H1 (cell line): Measurements from ENCODE around the gene TRIM14. TPM values are rescaled to one million over a fixed set of nuclear protein-coding genes. Genes with fewer than 3 reads are reported as not detected.
A peak's percentile ranks its signal among the peaks of the same experiment; 100 is the strongest.

Experiments used
- CTCF ChIA-PET: fragments of 300-600 bp; sonication (Branson Sonifier 250); formaldehyde crosslinking; loops from one replicate; lab custom pipeline; 2021; ENCODE audit not compliant: partially characterized antibody; lab: Charles Lee
- POLR2A ChIA-PET: fragments of 300-600 bp; sonication (Branson Sonifier 250); formaldehyde crosslinking; loops from one replicate; lab custom pipeline; 2021; ENCODE audit warnings: inconsistent platforms; ENCODE audit not compliant: partially characterized antibody; lab: Charles Lee
- DNase-seq, 2 experiments: peaks; one replicate each; pipeline versions ENCODE4 v3.0.0 to v3.0.0-alpha.2; 2010 to 2022; ENCODE audit warnings: low spot score in 2 of 2, low read depth in 1 of 2, mixed read lengths in 1 of 2
- FAIRE-seq: peaks from 2 replicates; lab custom pipeline; 2011; peaks lifted over from hg19 to GRCh38; lab: Jason Lieb, UNC
- H2AFZ ChIP-seq: 2 replicates; pipeline ENCODE4 v1.8.1; 2012; ENCODE audit warnings: low read length, inconsistent platforms
- H2AK5ac ChIP-seq: 2 replicates; pipeline ENCODE4 v1.6.1; 2013; ENCODE audit warnings: low read depth, low read length
- H2BK120ac ChIP-seq: replicated peaks from 2 replicates; pipeline ENCODE3; 2013; ENCODE audit warnings: low read depth, low read length, inconsistent platforms
- H2BK12ac ChIP-seq: 2 replicates; pipeline ENCODE4 v1.6.1; 2013; ENCODE audit warnings: low read depth, low read length
- H2BK15ac ChIP-seq: 2 replicates; pipeline ENCODE4 v1.6.1; 2013; ENCODE audit warnings: low read length
- H2BK20ac ChIP-seq: 2 replicates; pipeline ENCODE4 v1.6.1; 2013; ENCODE audit warnings: low read length
- H2BK5ac ChIP-seq: 2 replicates; pipeline ENCODE4 v1.6.1; 2013; ENCODE audit warnings: low read depth, low read length
- H3K14ac ChIP-seq: 2 replicates; pipeline ENCODE4 v1.6.1; 2013; ENCODE audit warnings: inconsistent platforms; ENCODE audit not compliant: insufficient read length
- H3K18ac ChIP-seq: 2 replicates; pipeline ENCODE4 v1.6.1; 2013; ENCODE audit warnings: low read length; ENCODE audit errors: extremely low read depth
- H3K23ac ChIP-seq: 2 replicates; pipeline ENCODE4 v1.6.1; 2013; ENCODE audit warnings: inconsistent platforms; ENCODE audit not compliant: insufficient read length
- H3K23me2 ChIP-seq: 2 replicates; pipeline ENCODE4 v1.6.1; 2013; ENCODE audit warnings: low read depth, low read length
- H3K27ac ChIP-seq: 2 replicates; pipeline ENCODE4 v1.6.1; 2011; ENCODE audit warnings: low read depth, low read length, inconsistent platforms
- H3K27me3 ChIP-seq, 4 experiments: replicated peaks in 1 of 4; 1 replicate in 1 of 4; 2 replicates in 3 of 4; pipeline versions ENCODE4 v1.6.1 to v1.8.1; 2011 to 2013; ENCODE audit warnings: low read length in 3 of 4, mild to moderate bottlenecking in 3 of 4, inconsistent platforms in 2 of 4, mixed read lengths in 2 of 4, moderate library complexity in 1 of 4; ENCODE audit not compliant: control insufficient read depth in 3 of 4, insufficient read depth in 3 of 4; ENCODE audit errors: extremely low read depth in 1 of 4
- H3K36me3 ChIP-seq, 4 experiments: 2 replicates each; pipeline versions ENCODE4 v1.6.1 to v1.8.1; 2011 to 2013; ENCODE audit warnings: mild to moderate bottlenecking in 4 of 4, low read length in 3 of 4, moderate library complexity in 2 of 4, control low read depth in 1 of 4, inconsistent platforms in 1 of 4; ENCODE audit not compliant: insufficient read depth in 4 of 4, control insufficient read depth in 2 of 4
- H3K4ac ChIP-seq: replicated peaks from 2 replicates; pipeline ENCODE3; 2013; ENCODE audit warnings: low read length, low read depth, mixed read lengths, inconsistent platforms; ENCODE audit not compliant: insufficient read length
- H3K4me1 ChIP-seq, 4 experiments: replicated peaks in 1 of 4; 1 replicate in 1 of 4; 2 replicates in 3 of 4; pipeline versions ENCODE4 v1.6.1 to v1.8.1; 2011 to 2013; ENCODE audit warnings: low read length in 3 of 4, inconsistent platforms in 2 of 4, mixed read lengths in 1 of 4; ENCODE audit not compliant: insufficient read depth in 4 of 4, control insufficient read depth in 3 of 4
- H3K4me2 ChIP-seq, 2 experiments: 2 replicates each; pipeline versions ENCODE4 v1.6.1 to v1.8.1; 2011 to 2013; ENCODE audit warnings: low read depth in 2 of 2, low read length in 2 of 2, control low read depth in 1 of 2, inconsistent platforms in 1 of 2, mild to moderate bottlenecking in 1 of 2; ENCODE audit not compliant: insufficient read depth in 1 of 2
- H3K4me3 ChIP-seq, 4 experiments: fragments of 200-600, 300-600 bp in 1 of 4; sonication (generic), shearing (Covaris generic), sonication (Bioruptor Twin) in 1 of 4; 2 replicates each; pipeline versions ENCODE4 v1.5.1 to v1.8.1; 2011 to 2016; ENCODE audit warnings: low read length in 4 of 4, low read depth in 3 of 4, control low read depth in 2 of 4, inconsistent platforms in 2 of 4, mild to moderate bottlenecking in 2 of 4, mixed read lengths in 1 of 4, moderate library complexity in 1 of 4; ENCODE audit not compliant: insufficient read depth in 2 of 4; ENCODE audit errors: extremely low read depth in 1 of 4
- H3K56ac ChIP-seq: replicated peaks from 2 replicates; pipeline ENCODE3; 2013; ENCODE audit warnings: low read depth, mild to moderate bottlenecking, mixed read lengths, low read length, inconsistent platforms; ENCODE audit not compliant: insufficient read length
- H3K79me1 ChIP-seq: 2 replicates; pipeline ENCODE4 v1.6.1; 2013; ENCODE audit warnings: low read depth, low read length, control low read depth
- H3K79me2 ChIP-seq, 2 experiments: 2 replicates each; pipeline versions ENCODE4 v1.6.1 to v1.8.1; 2012 to 2013; ENCODE audit warnings: low read length in 2 of 2, mild to moderate bottlenecking in 2 of 2, inconsistent platforms in 1 of 2; ENCODE audit not compliant: insufficient read depth in 2 of 2, control insufficient read depth in 1 of 2
- H3K9ac ChIP-seq, 4 experiments: replicated peaks in 1 of 4; 1 replicate in 1 of 4; 2 replicates in 3 of 4; pipeline versions ENCODE4 v1.6.1 to v1.8.1; 2011 to 2013; ENCODE audit warnings: low read depth in 3 of 4, low read length in 3 of 4, control low read depth in 2 of 4, mild to moderate bottlenecking in 2 of 4, moderate library complexity in 2 of 4, inconsistent platforms in 1 of 4; ENCODE audit errors: extremely low read depth in 1 of 4
- H3K9me3 ChIP-seq, 2 experiments: 2 replicates each; pipeline versions ENCODE4 v1.6.1 to v1.8.1; 2012 to 2013; ENCODE audit warnings: mild to moderate bottlenecking in 2 of 2, moderate library complexity in 2 of 2, control low read depth in 1 of 2, inconsistent platforms in 1 of 2, low read depth in 1 of 2, low read length in 1 of 2, mixed read lengths in 1 of 2; ENCODE audit not compliant: insufficient read depth in 2 of 2
- H4K20me1 ChIP-seq, 2 experiments: replicated peaks in 1 of 2; 2 replicates each; pipeline versions ENCODE3 to v1.8.1; 2011 to 2013; ENCODE audit warnings: inconsistent platforms in 2 of 2, low read length in 2 of 2, mild to moderate bottlenecking in 1 of 2; ENCODE audit not compliant: insufficient read depth in 2 of 2, control insufficient read depth in 1 of 2
- H4K5ac ChIP-seq: 2 replicates; pipeline ENCODE4 v1.6.1; 2013; ENCODE audit warnings: low read length, low read depth, mixed read lengths, inconsistent platforms; ENCODE audit not compliant: insufficient read length
- H4K8ac ChIP-seq: 2 replicates; pipeline ENCODE4 v1.8.0; 2013; ENCODE audit warnings: mild to moderate bottlenecking, moderate library complexity, low read length, inconsistent platforms; ENCODE audit not compliant: insufficient read depth; ENCODE audit errors: extremely low read depth
- H4K91ac ChIP-seq: replicated peaks from 2 replicates; pipeline ENCODE3; 2013; ENCODE audit warnings: low read length, mixed read lengths, inconsistent platforms; ENCODE audit not compliant: insufficient read length
- FOSL1 ChIP-seq: IDR thresholded peaks from 2 replicates; pipeline ENCODE4 v1.6.1; 2011; ENCODE audit warnings: mild to moderate bottlenecking, low read depth, low read length, moderate library complexity; ENCODE audit not compliant: insufficient read depth
- POU5F1 ChIP-seq: IDR thresholded peaks from 2 replicates; pipeline ENCODE4 v1.6.1; 2011; ENCODE audit warnings: low read depth, mild to moderate bottlenecking, low read length, moderate library complexity
- RXRA ChIP-seq: IDR thresholded peaks from 2 replicates; pipeline ENCODE4 v1.6.1; 2011; ENCODE audit warnings: low read depth, mild to moderate bottlenecking, low read length, moderate library complexity; ENCODE audit not compliant: insufficient read depth
- SP1 ChIP-seq: IDR thresholded peaks from 2 replicates; pipeline ENCODE4 v1.6.1; 2011; ENCODE audit warnings: low read depth, low read length
- TCF12 ChIP-seq: IDR thresholded peaks from 2 replicates; pipeline ENCODE4 v1.6.1; 2011; ENCODE audit warnings: low read depth, mild to moderate bottlenecking, low read length
- WGBS, 2 experiments: shearing (Covaris generic) in 1 of 2; methylation state at CpG; one replicate each; pipeline versions ENCODE4 v1.1.6 to v1.1.7; 2013 to 2015; ENCODE audit warnings: low lambda C conversion rate in 2 of 2, mixed read lengths in 2 of 2, inconsistent platforms in 1 of 2, low coverage in 1 of 2, missing lambda C conversion rate in 1 of 2; ENCODE audit not compliant: insufficient replicate concordance in 2 of 2, insufficient coverage in 1 of 2, insufficient read length in 1 of 2; ENCODE audit errors: extremely low coverage in 1 of 2, missing lambda C conversion rate in 1 of 2; 5-methylcytosine and 5-hydroxymethylcytosine counted together
- polyA plus RNA-seq, 7 experiments: library from polyadenylated mRNA; depleted of rRNA in 3 of 7; stranded (reverse) in 5 of 7; unstranded in 2 of 7; fragments of >200 nt in 5 of 7; fragments of 200-250 nt in 2 of 7; gene quantifications; 1 replicate in 5 of 7; 2 replicates in 1 of 7; 4 replicates in 1 of 7; pipeline versions ENCODE4 v1.2.1 to v1.2.3, GENCODE V29; 2011 to 2013; ENCODE audit warnings: missing spikeins in 2 of 7, mixed read lengths in 2 of 7
- total RNA-seq: library from RNA; stranded (reverse); fragmentation: NEBNext Ultra II Directional; extraction: Animal tissue kit (Norgen Biotek cat#: 25700); gene quantifications from 2 replicates; pipeline ENCODE4 v1.2.1, GENCODE V29; 2021

Gene TRIM14
- total and polyA plus RNA-seq, 2 of the 8 experiments (the other 6 are each of a cell fraction or from before 2014, with no cell fraction given), result 9.2 to 19.4 TPM

DNA sequence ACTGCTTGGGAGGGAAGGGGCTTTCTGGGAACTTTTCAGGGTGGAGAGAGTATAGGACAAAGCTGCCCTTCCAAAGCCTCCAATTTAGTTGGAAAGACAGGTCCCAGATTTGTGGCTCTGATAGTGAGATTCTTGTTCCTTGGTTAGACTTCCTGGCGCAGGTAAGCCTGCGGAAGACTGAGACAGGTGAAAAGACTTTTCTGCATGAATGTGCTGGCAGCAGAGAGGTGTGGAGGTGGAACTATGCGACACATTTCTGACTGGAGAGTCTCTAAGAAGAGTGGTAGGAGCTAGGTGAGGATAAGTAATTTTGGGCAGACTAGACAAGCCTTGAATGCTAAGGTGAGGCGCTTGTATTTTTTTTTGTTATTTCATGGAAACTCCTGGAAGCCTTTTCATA, 32.6 kb downstream of the TRIM14 start:
- Histone ChIP-seq H3K56ac (no peak overlapping the region), H3K79me2 (no peaks in the 10 kb centered on the region), H3K23me2 (peaks cover 2% of the 10 kb centered on the region; the same call in 1 of the 2 replicates), H4K91ac (no peak overlapping the region), H3K9me3 (no peaks in the 10 kb centered on the region; a peak in 1 of 4 replicates), H3K79me1 (no peaks in the 10 kb centered on the region), H3K27ac (no peak overlapping the region), H2BK120ac (no peak overlapping the region), H2BK5ac (0 out of 2 replicates have a peak overlapping the region, but pooled peaks have one; percentile 26), H3K4me3 (no peak overlapping the region), H2BK15ac (no peak overlapping the region), H2BK12ac (no peak overlapping the region), H3K18ac (no peak overlapping the region), H3K9ac (no peak overlapping the region; a peak in 1 of 7 replicates), H3K4me1 (peaks cover 2 to 20% (median 8%) of the 10 kb centered on the region in 4 experiments; a peak in 5 of 7 replicates), H4K5ac (no peak overlapping the region), H3K23ac (no peak overlapping the region), H2AFZ (no peak overlapping the region), H3K27me3 (no peaks in the 10 kb centered on the region; a peak in 2 of 7 replicates), H3K36me3 (peaks cover 2 to 16% (median 4%) of the 10 kb centered on the region in 4 experiments; a peak in 5 of 8 replicates), H3K4me2 (peak overlapping the region; percentile 12 to 61; a peak in 2 of 4 replicates), H3K14ac (no peak overlapping the region), H3K4ac (no peak overlapping the region), H2AK5ac (no peak overlapping the region), H2BK20ac (0 out of 2 replicates have a peak overlapping the region, but pooled peaks have one; percentile 2), H4K20me1 (peaks cover 0 to 2% of the 10 kb centered on the region in 2 experiments), H4K8ac (no peak overlapping the region)
- ChIA-PET CTCF (interaction anchor here (0.5 to 3.5 kb wide), 10 partner anchors 8 to 189 kb away, joined by 3 to 29 read pairs (median 4); no protein-coding TSS in a partner anchor), POLR2A (interaction anchor here (0.9 to 1.3 kb wide), 4 partner anchors 18 to 176 kb away, joined by 3 to 6 read pairs (median 4); partner anchors contain the start of gene NANS)
- FAIRE-seq, result no peak
- 90% methylated on average over 4 of the region's 4 CpGs; no CpG with 5 or more reads in 1 of the 2 experiments for WGBS, 2 experiments
- no peak for TF ChIP-seq TCF12
- TF ChIP-seq POU5F1, result no peak
- no peak for TF ChIP-seq SP1
- no peak for TF ChIP-seq RXRA
- TF ChIP-seq FOSL1, result no peak
- DNase-seq, result no peak
